ENCODE measurements around the gene KLHL5. TPM values are rescaled to one million over a fixed set of nuclear protein-coding genes. Genes with fewer than 3 reads are reported as not detected.

The KLHL5 gene
- total RNA-seq, 1 donor from 2014 or later: 46.0 TPM

- Mint-ChIP-seq H3K4me3 (ENCODE audit: unreplicated experiment) (no peak overlapping the region), H3K27me3 (ENCODE audit: unreplicated experiment) (no peaks in the 10 kb centered on the region), H3K9me3 (ENCODE audit: unreplicated experiment) (no peaks in the 10 kb centered on the region), H3K4me1 (ENCODE audit: unreplicated experiment) (no peaks in the 10 kb centered on the region), H3K36me3 (ENCODE audit: low read depth, unreplicated experiment) (peaks cover 7% of the 10 kb centered on the region), H3K27ac (ENCODE audit: unreplicated experiment) (no peak overlapping the region)
- no peak for DNase-seq (ENCODE audit: low spot score)
- TF ChIP-seq, protein P1, sequence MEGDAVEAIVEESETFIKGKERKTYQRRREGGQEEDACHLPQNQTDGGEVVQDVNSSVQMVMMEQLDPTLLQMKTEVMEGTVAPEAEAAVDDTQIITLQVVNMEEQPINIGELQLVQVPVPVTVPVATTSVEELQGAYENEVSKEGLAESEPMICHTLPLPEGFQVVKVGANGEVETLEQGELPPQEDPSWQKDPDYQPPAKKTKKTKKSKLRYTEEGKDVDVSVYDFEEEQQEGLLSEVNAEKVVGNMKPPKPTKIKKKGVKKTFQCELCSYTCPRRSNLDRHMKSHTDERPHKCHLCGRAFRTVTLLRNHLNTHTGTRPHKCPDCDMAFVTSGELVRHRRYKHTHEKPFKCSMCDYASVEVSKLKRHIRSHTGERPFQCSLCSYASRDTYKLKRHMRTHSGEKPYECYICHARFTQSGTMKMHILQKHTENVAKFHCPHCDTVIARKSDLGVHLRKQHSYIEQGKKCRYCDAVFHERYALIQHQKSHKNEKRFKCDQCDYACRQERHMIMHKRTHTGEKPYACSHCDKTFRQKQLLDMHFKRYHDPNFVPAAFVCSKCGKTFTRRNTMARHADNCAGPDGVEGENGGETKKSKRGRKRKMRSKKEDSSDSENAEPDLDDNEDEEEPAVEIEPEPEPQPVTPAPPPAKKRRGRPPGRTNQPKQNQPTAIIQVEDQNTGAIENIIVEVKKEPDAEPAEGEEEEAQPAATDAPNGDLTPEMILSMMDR (IDR thresholded peaks at IDR 0.05; ENCODE audit: unreplicated experiment): no peak
Measured at GRCh38 chr4:39083164-39083563, 21.1 kb downstream of the KLHL5 start.

GRCh38 chr4:39085891-39086290, 23.9 kb downstream of the KLHL5 start:
- Mint-ChIP-seq H3K4me3 (ENCODE audit: unreplicated experiment) (no peak overlapping the region), H3K27me3 (ENCODE audit: unreplicated experiment) (no peaks in the 10 kb centered on the region), H3K36me3 (ENCODE audit: low read depth, unreplicated experiment) (no peaks in the 10 kb centered on the region), H3K9me3 (ENCODE audit: unreplicated experiment) (no peaks in the 10 kb centered on the region), H3K4me1 (ENCODE audit: unreplicated experiment) (peaks cover 8% of the 10 kb centered on the region), H3K27ac (ENCODE audit: unreplicated experiment) (no peak overlapping the region)
- TF ChIP-seq, protein P1 (IDR thresholded peaks at IDR 0.05; ENCODE audit: unreplicated experiment): no peak
- no peak for DNase-seq (ENCODE audit: low spot score)

- no peaks in the 10 kb centered on the region for H3K27me3 Mint-ChIP-seq (ENCODE audit: unreplicated experiment)
- H3K27ac Mint-ChIP-seq (ENCODE audit: unreplicated experiment): no peak overlapping the region
- H3K36me3 Mint-ChIP-seq (ENCODE audit: low read depth, unreplicated experiment): no peaks in the 10 kb centered on the region
- H3K9me3 Mint-ChIP-seq (ENCODE audit: unreplicated experiment): no peaks in the 10 kb centered on the region
- DNase-seq (ENCODE audit: low spot score): no peak
- peaks cover 6% of the 10 kb centered on the region for H3K4me1 Mint-ChIP-seq (ENCODE audit: unreplicated experiment)
- TF ChIP-seq, protein P1 (IDR thresholded peaks at IDR 0.05; ENCODE audit: unreplicated experiment): no peak
- H3K4me3 Mint-ChIP-seq (ENCODE audit: unreplicated experiment): no peak overlapping the region
Measured at GRCh38 chr4:39096847-39097246, 34.8 kb downstream of the KLHL5 start.

DNA sequence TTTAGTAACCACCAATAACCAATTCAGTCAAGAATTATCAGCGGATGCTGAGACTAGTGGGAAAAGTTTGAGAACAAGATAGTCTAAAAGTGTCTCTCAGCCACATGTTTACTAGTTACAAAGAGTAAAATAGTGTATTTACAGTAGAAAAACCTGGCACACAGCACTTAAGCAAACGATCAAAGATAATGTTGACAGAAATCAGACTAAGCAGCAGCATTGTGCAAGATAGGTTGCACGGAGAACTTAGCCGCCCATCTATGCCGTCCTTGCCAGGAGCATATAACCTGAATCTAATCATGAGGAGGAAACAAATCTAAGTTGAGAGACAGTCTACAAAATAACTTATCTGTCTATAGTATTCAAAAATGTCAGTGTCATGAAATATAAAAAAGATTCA, 35.3 kb downstream of the KLHL5 start:
- Mint-ChIP-seq H3K27me3 (ENCODE audit: unreplicated experiment) (no peaks in the 10 kb centered on the region), H3K4me3 (ENCODE audit: unreplicated experiment) (no peak overlapping the region)
- TF ChIP-seq, protein P1 (IDR thresholded peaks at IDR 0.05; ENCODE audit: unreplicated experiment): no peak

DNA sequence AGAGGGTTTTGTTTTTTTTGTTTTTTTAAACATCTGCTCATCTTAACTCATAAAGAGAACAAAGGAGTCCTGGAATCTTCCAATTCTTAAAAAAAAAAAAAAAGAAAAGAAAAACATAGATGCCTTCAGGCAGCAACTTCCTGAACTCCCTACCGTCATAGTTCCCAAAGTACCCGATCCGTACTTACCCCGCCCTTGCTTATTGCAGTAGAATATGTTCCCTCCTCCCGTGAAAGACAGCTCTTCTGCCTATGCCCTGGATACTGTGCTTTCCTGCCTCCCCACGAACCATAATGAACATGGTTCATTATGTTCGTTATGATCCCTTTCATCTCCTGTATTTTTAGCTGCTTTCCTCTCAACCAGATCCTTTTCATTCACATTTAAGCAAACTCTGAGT, 40.3 kb downstream of the KLHL5 start:
- Mint-ChIP-seq H3K9me3 (ENCODE audit: unreplicated experiment) (no peaks in the 10 kb centered on the region), H3K4me1 (ENCODE audit: unreplicated experiment) (peaks cover 3% of the 10 kb centered on the region), H3K36me3 (ENCODE audit: low read depth, unreplicated experiment) (peaks cover 9% of the 10 kb centered on the region), H3K27ac (ENCODE audit: unreplicated experiment) (no peak overlapping the region), H3K27me3 (ENCODE audit: unreplicated experiment) (no peaks in the 10 kb centered on the region), H3K4me3 (ENCODE audit: unreplicated experiment) (no peak overlapping the region)
- DNase-seq (ENCODE audit: low spot score): no peak
- TF ChIP-seq, protein P1 (IDR thresholded peaks at IDR 0.05; ENCODE audit: unreplicated experiment): no peak

More for the DNA sequence above, 35.3 kb downstream of the KLHL5 start:
- H3K4me1 Mint-ChIP-seq (ENCODE audit: unreplicated experiment): peaks cover 6% of the 10 kb centered on the region
- no peaks in the 10 kb centered on the region for H3K9me3 Mint-ChIP-seq (ENCODE audit: unreplicated experiment)
- H3K36me3 Mint-ChIP-seq (ENCODE audit: low read depth, unreplicated experiment): no peaks in the 10 kb centered on the region
- DNase-seq (ENCODE audit: low spot score): no peak
- no peak overlapping the region for H3K27ac Mint-ChIP-seq (ENCODE audit: unreplicated experiment)

All from endothelial cell (in vitro differentiated cells).